Fibroblast of gingiva (primary cell): Measurements from ENCODE around the gene ELMO2.

Experiments used
- DNase-seq: peaks from one replicate; pipeline ENCODE4 v3.0.0-alpha.2; 2011; ENCODE audit warnings: low read depth

ELMO2 gene

DNA sequence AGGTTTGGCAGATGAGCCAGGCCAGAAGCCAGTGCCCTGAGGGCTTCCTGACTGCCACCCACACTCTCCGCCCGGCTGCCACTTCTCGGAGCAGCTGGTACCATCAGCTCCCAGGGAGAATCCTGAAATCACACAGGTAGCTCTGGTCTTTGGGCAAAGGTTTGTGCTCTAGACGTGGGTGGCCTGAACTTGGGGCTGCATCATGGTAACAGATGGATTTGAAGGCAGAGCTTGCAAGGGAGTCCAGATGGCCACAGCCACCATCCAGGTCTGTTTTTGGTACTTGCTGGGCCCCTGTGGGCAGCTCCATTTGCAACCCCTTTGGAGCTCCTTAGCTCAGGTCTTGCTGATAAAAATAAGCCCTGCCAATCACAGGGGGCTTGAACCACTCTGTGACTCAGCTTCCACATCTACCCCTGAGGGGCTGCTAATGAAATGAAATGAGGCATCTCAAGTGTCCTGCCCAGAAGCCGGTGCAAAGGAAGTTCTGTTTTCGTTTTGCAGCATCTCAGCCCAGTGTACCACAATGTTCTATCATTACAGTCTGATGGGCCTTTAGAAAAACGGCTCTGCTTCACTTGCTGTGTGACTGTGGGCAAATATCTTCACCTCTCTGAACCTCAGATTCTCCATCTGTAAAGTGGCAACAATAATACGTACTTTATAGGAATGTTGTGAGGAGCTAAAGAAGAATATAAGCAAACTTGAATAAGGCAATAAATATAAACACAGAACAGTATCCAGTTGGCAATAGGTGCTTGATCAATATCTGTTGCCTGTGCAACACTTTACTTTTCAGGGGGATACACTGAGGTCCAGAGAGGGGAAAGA is 73.0 kb downstream of the ELMO2 start:
- DNase-seq = no peak

DNA sequence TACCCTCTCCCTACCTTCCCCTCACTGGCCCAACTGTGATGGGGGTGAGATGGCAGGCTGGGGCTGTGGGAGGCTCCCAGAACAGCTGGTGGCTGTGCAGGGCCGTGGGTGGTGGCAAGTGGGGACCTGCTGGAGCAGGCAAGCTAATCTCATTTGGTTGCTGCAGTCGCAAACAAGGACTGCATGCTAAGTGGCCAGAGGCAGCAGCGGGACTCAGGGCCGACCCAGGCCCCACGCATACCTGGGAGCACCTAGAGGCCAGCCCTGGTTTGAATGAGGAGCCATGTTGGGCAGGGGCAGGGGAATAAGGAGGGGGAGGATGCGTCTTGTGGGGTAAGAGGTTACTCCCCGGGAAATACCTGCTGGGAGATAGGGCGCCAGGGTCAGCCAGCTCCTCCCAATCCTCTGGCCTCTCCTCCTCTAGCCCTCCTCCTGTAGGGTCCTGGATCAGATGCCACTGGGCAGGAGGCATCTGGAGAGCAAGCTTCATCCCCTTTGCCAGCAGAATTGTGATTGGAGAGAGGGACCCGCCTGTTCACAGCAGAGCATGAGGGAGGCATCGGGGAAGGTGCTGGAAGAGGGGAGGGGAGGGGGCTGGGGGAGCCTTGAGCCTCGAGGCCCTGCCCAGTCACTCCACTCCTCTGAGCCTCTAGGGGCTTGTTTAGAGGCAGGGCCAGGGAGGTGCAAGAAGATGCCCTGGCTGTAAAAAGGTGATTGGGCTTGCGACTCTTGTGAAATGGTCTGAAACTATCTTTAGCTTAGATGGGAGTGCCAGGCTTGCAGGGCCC is 73.8 kb downstream of the ELMO2 start:
- DNase-seq = no peak

DNA sequence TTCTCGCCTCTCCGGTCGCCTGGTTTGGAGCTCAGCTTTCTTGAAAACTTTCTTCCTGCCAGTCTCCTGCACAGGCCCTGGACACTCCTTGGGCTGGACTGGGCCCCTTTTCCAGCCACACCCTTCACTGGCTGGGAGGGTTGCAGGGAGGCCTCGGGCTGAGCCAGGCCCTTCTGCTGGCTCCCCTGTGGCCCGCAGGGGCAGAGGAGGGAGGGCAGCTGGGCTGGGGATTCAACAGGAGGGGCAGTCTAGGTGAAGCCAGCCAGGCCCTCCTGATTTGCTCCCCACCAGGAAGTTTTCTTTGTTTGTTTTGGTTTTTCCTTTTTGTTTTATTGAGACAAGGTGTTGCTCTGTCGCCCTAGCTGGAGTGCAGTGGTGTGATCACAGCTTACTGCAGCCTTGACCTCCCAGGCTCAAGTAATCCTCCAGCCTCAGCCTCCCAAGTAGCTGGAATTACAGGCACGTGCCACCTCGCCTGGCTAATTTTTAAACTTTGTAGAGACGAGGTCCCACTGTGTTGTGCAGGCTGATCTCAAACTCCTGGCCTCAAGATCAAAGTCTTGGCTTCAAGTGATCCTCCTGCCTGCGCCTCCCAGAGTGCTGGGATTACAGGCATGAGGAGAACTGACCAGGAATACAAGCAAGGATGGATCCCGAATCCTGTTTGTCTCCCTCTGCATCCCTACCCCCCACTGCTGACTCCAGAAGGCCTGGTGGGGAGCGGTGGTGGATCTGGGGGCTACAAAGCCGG is 74.6 kb downstream of the ELMO2 start:
- DNase-seq = no peak

DNA sequence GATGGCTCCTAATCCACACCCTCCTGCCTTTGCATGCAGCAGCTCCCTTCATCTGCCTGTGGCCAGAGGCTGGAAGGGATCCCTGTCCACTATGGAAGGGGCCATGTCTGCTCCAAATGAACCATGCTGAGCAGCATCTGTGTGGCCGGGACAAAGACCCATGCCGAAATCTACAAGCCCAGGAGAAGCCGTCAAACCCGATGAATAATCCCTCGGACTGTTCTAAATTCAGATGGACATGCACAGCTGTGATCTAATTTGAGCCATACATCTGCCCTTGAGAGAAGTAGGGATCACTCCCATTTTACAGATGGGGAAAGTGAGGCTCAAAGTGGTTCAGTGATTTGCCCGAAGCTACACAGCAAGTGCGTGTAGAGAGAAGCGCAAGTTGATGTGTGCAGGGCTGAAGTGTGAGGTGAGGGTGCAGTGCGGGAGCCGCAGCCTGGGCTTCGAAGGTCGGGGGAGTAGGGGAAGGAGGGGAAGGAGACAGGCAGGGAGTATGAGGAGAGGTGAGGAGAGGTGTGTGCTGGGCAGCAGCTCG is 75.5 kb downstream of the ELMO2 start:
- DNase-seq = no peak

DNA sequence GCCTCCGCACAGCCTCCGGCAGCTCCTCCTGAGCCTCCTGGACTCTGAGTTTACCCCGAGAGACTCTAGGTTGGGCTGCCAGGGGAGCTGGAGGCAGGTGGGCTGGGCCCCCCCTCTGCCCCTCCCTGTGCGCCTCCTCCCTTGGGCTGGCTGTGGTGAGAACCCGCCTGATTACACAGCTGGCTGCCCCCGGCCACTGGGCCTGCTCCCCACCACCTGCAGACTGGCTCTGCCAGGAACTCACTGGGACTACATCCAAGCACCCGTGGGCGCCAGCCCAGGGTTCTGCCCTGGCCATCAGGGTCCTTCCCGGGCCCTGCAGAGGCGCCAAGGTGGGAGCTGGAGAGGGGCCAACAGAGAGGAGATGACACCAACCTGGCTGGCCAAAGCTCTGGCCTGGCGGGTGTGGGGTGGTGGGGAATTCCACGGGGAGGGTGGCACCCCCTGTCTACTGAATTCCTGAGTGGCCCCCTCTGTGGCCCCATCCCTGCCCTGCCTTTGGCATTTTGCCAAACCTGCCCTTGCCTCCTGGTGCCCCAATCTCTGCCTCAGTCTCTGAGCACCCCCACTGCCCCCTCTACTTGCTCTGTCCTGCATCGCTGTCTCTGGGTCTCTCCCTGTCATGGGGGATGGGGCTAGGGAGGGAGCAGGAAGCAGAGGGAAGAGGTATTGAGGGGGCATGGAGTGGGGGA is 76.2 kb downstream of the ELMO2 start:
- DNase-seq = no peak

DNA sequence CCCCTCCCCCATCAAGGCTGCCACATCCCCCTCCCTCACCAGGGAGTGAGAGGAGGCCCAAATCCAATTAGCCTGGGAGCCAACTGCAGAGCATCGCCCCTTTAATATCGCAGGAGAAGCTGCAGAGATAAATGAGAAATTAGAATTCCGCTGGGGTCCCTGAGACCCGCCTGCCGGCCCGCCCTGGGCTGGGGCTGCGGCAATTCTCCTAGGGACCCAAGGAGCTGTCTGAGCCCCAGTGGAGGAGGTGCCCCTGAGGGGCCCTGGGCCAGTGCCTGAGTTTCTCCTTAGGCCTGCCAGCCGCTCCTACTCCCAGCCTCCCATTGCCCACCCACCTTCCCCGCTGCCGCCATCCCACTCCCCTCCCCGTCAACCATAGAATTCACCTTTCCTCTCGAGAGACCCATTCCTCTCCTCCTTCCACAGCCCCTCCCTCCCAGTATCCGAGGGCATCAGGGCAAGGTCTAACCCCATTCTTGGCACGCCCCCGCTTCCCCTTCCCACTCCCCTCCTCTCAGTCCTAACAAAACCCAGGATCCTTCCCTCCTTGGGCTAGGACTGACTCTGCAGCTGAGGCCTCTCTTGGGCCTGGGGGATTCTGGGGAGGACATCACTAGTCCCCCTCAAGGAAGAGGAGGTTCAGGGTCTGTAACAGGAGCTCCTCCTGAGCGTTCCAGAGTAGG is 78.1 kb downstream of the ELMO2 start:
- DNase-seq = no peak

DNA sequence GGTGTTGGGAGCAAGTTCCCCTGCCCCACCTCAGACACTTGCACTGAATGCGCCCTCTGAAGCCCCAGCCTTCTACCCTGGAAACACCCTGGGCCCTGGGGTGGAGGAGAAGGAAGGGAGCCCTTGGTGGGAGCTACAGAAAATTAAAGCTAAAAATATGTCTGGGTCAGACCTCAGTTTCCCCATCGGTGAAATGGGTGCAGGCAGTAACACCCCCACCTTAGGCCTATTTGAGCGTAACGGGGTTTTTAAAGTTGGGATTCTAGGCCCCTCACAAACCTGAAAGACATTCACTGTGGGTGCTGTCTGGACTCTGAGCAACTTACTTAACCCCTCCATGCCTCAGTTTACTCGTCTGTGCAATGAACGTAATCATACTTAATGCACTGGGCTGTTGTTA is 78.9 kb downstream of the ELMO2 start:
- no peak for DNase-seq

DNA sequence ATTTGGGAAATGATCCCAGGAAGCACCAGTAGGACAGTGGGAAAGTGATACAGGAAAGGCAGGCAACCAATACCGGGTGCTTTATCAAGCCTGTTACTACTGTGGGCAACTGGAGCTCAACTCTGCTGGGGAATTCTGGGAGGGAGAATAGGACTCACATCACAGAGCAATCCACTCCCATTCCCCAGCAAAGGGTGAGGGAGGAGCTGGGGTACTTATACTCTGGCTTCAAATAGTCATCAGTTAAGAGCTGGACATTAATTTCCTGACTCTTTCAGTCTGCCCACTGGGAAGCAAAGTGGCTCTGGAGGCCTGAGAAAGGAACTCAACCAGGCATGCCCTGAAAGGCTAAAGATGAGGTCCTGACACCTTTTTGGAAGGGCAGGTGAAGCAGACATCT is 80.6 kb downstream of the ELMO2 start:
- no peak for DNase-seq

DNA sequence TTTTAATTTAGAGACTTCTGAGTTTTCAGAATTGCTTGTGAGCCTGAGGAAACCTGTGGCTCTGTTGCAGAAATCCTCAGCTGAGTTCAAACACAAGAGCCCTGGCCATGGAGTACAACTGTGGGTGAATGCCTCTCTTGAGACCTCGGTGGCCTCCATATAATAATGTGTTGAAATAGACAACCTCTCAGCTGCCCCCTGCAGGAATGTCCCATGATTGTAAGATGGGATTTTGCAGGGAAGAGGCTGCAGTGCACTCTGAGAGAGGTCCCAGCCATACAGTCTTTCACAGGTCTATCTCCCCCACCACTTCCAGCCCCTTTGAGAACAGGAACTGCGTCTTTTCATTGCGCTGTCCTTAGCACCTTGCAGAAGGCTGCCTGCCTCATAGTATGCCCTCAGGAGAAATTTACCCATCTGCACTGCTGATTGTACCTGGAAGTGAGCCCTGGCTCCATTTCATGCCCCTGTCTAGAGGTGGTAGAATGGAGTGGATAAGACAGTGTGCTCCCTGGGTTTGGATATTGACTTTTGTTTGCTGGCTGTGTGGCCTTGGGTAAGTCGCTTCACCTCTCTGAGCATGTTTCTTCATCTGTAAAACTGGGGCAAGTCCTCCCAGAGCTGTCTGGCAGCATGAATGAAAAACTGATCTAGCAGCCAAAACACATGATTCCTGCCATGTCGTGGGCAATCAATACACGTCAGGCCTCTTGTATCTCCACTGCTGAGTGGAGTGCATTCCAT is 81.3 kb downstream of the ELMO2 start:
- DNase-seq = no peak

DNA sequence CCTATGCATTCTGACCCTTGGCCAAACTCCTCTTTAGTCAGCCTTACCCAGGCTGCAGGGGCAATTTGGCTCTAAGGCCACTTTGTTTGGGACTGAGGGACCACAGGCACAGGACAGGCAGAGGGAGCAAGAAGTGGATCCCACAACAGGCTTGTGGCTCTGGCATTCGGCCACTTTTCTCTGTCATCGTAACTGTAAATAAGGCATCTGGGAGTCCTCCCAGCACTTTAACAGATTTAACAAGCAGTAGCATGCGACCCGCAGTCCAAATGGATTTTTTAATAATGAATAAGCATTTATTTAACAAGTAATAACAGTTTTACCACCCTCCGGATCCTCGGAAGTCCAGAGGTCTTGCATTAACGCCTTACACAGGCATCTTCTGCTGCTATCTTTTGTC is 82.0 kb downstream of the ELMO2 start:
- DNase-seq = no peak

DNA sequence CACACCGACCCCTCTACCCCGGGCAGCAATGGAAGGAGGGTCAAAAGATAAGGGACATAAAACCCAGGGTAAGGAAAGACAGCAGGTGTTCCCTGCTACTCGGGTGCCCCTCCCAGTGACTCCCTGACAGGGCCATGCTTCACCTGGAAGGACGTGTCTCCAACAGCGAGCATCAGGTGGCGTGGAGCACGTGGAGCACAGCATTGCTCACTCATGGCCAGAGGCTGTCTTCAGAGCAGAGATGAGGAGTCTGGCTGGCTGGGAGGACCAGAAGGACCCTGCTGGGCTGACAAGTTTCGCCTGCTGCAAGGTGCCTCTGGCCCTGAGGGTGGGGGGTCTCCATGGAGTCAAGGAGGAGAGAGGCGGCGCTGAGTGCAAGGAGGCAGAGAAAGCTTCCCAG is 82.9 kb downstream of the ELMO2 start:
- DNase-seq = no peak

DNA sequence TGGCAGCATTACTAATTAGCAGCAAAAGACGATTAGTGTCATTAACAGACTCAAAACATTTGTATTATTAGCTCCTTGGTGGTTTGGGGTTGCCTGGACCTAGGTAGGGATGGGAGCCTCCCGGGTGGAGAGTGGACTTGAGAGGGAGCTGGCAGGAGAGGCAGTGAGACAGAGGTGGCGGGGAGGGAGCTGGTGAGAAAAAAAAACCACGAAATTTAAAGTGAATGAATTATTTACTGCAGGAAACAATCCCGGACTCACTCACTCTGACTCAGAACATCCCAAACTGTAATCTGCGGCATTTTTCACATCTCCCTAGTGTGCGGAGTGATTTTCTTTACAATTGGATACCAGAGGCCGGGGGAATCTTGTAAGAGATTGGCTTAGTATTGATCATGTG is 83.8 kb downstream of the ELMO2 start:
- DNase-seq = no peak

DNA sequence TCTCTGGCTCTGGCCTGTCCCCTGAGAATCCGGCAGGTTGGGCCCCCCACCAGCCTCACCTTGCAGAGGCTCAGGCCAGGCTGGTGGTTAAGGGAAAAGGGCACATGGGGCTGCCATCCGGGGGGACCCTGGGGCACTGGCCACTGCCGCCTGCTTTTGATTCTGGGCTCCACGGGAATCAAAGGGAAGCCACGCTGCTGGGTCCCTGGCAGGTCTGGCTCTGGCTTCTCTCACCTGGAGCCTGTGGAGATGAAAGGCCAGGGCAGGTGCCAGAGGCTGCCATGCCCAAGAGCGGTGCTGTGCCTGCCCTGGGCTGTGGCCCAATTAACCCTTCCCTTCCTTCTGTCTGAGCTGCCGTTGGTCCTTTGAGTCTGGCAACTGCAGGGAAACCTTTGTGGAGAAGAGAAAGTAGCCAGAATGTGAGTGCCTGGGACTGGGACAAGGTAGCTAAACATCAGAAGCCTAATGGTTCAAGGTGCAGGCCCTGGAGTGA is 88.7 kb downstream of the ELMO2 start:
- no peak for DNase-seq

DNA sequence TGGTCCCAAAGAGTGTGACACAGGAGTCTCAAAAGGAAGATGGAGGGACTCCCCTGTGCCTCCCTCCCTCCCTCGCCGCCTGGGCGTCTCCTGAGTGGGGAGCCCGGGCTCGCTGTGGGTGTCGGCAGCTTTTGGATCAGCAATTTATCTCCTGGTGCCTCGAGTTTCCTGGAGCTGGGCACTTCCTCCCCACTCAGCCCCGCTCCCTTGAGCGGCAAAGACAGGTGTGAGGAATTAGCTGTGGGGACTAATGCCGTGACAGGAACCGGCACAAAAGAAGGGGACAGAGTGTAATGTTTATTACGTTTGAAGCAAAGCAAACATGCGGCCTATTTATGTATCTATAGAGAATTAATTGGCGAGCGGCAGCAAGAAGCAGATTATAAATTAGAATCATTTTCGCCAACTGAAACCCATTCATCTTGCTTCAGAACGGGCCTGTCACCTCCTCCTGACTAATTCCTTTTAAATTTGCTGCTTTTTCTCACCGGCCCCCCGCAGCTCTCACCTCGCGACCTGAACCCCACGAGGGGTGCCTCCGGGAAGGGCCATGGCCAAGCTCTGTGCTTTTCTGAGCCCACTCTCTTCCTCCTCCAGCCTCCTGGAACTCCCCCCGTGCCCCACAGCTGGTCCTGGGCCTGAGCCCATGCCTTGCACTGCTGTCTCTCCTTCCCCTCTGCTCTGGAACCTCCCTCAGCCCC is 89.3 kb downstream of the ELMO2 start:
- no peak for DNase-seq
